ENCODE measurements around the gene OLFM3.

Gene OLFM3

DNA sequence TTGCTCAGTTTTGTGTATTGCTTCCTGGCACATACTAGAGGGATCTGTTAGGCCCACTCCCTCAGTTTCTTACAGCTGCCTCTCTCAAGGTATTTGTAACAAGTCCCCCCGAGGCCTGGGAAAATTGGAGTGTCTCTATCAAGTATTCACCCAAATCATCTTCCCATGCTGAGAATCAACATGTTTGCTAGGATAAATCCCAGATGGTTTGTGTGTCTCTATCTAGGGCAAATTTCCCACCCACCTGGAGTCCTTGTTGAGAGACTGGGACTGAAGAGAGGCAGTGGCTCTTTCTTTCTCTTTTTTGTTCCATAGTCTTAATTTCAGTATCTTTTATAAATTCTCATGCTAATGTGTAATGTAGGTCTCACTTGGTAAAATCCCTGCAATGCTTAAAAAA, 58.0 kb downstream of the OLFM3 start:
- H3K27ac ChIP-seq (ENCODE audit: low read depth, low read length): no peak overlapping the region
- no peak overlapping the region for H3K9ac ChIP-seq (ENCODE audit: low read length)
- H3K36me3 ChIP-seq (ENCODE audit: control insufficient read depth, insufficient read depth, low read length): no peaks in the 10 kb centered on the region
- no peaks in the 10 kb centered on the region for H3K4me1 ChIP-seq (ENCODE audit: control insufficient read depth, insufficient read depth, low read length)
- H3K27me3 ChIP-seq (ENCODE audit: control insufficient read depth, insufficient read depth, low read length): no peaks in the 10 kb centered on the region
- no peak overlapping the region for H3K4me3 ChIP-seq (ENCODE audit: low read length)

DNA sequence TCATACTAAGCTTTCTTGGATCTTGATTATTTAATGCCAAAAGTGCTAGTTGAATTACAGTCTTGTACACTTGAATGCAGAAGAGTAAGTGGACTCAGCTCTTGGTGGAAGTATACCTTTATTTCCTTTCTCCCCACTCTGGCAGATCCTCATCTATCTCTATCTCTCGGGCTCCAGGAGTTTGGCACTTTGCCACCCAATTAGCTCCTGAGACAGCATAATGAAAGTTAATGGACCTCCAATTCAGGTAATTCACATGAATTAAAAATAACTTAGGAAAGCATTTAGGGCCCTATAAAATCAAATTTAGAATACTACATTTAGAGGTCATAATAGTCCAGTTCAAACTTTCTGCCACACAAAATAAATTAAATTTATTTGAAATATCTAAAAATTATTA, 67.4 kb downstream of the OLFM3 start:
- H3K27ac ChIP-seq (ENCODE audit: low read depth, low read length): no peak overlapping the region
- H3K27me3 ChIP-seq (ENCODE audit: control insufficient read depth, insufficient read depth, low read length): no peaks in the 10 kb centered on the region
- H3K36me3 ChIP-seq (ENCODE audit: control insufficient read depth, insufficient read depth, low read length): no peaks in the 10 kb centered on the region
- no peak overlapping the region for H3K9ac ChIP-seq (ENCODE audit: low read length)
- H3K4me3 ChIP-seq (ENCODE audit: low read length): no peak overlapping the region
- H3K4me1 ChIP-seq (ENCODE audit: control insufficient read depth, insufficient read depth, low read length): no peaks in the 10 kb centered on the region

DNA sequence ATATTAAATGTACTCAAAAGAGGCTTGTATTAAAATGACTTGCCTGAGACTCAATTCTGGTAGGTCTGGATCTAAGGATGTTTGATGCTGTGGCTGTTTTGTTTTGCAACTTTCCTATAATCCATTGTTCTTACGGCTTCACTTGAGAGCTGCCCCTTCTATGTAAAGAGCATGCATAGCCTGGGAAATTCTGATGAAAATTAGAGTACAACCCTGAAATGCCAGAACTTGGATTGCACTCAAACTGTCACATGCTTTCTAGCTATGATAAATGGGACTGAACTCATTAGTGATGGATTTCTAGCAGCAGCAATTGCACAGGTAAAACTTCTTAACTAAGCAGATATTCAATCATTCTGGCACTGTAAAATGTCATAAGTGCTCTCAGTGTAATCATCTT, 67.9 kb downstream of the OLFM3 start:
- Histone ChIP-seq H3K36me3 (ENCODE audit: control insufficient read depth, insufficient read depth, low read length) (no peaks in the 10 kb centered on the region), H3K9ac (ENCODE audit: low read length) (no peak overlapping the region), H3K4me3 (ENCODE audit: low read length) (no peak overlapping the region), H3K27ac (ENCODE audit: low read depth, low read length) (no peak overlapping the region), H3K4me1 (ENCODE audit: control insufficient read depth, insufficient read depth, low read length) (no peaks in the 10 kb centered on the region), H3K27me3 (ENCODE audit: control insufficient read depth, insufficient read depth, low read length) (no peaks in the 10 kb centered on the region)

DNA sequence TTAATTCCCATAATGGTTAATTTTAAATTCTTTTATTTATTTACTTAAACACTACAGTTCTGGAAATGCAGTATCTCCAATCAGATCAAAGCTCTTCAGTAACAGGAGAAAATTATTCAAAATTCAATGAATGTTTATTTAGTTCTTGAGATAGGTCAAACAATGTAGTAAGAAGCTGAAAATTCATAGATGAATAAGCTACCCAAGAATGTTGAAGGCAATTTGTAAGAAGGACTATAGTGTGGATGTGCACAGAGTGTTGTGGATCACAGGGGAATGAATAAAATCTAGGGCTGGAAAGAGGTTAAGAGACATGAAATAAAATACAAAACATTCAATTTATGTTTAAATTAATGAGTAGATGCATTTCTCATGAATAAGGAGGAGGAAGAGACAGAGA, 72.0 kb downstream of the OLFM3 start:
- Histone ChIP-seq H3K27me3 (ENCODE audit: control insufficient read depth, insufficient read depth, low read length) (no peaks in the 10 kb centered on the region), H3K36me3 (ENCODE audit: control insufficient read depth, insufficient read depth, low read length) (no peaks in the 10 kb centered on the region), H3K9ac (ENCODE audit: low read length) (no peak overlapping the region), H3K4me1 (ENCODE audit: control insufficient read depth, insufficient read depth, low read length) (no peaks in the 10 kb centered on the region), H3K27ac (ENCODE audit: low read depth, low read length) (no peak overlapping the region), H3K4me3 (ENCODE audit: low read length) (no peak overlapping the region)

DNA sequence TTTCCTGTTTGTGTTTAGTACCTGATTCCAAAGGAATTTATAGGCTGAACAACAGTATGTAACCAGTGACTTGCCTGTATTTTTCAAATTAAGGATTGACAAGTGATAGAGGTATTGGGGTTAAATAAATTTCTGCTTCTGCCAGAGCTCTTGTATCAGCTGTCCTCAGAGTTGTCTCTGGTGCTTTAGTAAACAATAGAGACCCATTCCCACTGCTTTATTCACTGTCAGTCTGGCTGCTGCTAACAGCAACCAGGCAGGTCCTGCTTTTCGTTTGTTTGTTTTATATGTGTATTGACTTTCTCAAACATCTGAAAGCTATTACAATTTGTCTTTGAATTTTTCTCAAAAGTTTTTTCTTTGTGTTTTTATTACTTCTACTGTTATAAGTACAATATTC, 76.1 kb downstream of the OLFM3 start:
- no peak overlapping the region for H3K27ac ChIP-seq (ENCODE audit: low read depth, low read length)
- H3K9ac ChIP-seq (ENCODE audit: low read length): no peak overlapping the region
- no peaks in the 10 kb centered on the region for H3K27me3 ChIP-seq (ENCODE audit: control insufficient read depth, insufficient read depth, low read length)
- no peaks in the 10 kb centered on the region for H3K36me3 ChIP-seq (ENCODE audit: control insufficient read depth, insufficient read depth, low read length)
- no peaks in the 10 kb centered on the region for H3K4me1 ChIP-seq (ENCODE audit: control insufficient read depth, insufficient read depth, low read length)
- H3K4me3 ChIP-seq (ENCODE audit: low read length): no peak overlapping the region

DNA sequence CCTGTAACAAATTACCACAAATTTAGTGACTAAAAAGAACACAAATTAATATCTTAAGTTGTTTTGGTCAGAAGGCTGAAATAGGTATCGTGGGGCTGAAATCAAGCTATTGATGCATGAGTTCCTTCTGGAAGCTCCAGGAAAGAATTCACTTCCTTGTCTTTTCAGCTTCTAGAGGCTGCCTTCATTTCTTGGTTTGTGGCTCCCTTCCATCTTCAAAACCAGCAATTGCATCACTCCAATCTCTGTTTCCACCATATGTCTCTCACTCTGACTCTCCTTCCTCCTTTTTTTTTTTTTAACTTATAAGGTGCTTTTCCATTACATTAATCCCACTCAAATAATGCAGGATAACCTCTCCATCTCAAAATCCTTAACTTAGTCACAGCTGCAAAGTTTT, 78.4 kb downstream of the OLFM3 start:
- Histone ChIP-seq H3K4me1 (ENCODE audit: control insufficient read depth, insufficient read depth, low read length) (no peaks in the 10 kb centered on the region), H3K27ac (ENCODE audit: low read depth, low read length) (no peak overlapping the region), H3K36me3 (ENCODE audit: control insufficient read depth, insufficient read depth, low read length) (no peaks in the 10 kb centered on the region), H3K4me3 (ENCODE audit: low read length) (no peak overlapping the region), H3K9ac (ENCODE audit: low read length) (no peak overlapping the region), H3K27me3 (ENCODE audit: control insufficient read depth, insufficient read depth, low read length) (no peaks in the 10 kb centered on the region)

DNA sequence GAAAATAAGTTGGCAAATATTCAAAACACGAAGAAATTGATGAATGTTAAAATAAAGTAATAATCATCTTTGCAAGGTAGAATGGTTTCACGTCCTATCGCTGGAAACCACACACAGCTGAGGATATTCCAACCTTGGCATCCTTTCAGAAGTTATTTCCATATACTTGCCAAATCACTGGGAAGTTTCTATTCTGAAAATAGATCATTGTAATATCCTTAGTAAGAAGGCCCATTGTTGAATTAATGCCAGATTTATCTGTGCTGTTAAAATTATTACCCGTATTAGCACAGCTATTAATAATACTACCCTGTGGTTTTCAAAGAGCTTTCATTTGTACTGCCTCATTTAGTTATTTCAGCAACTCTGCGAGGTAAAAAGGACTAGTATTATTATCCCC, 81.1 kb downstream of the OLFM3 start:
- H3K36me3 ChIP-seq (ENCODE audit: control insufficient read depth, insufficient read depth, low read length): no peaks in the 10 kb centered on the region
- no peak overlapping the region for H3K27ac ChIP-seq (ENCODE audit: low read depth, low read length)
- no peaks in the 10 kb centered on the region for H3K27me3 ChIP-seq (ENCODE audit: control insufficient read depth, insufficient read depth, low read length)

DNA sequence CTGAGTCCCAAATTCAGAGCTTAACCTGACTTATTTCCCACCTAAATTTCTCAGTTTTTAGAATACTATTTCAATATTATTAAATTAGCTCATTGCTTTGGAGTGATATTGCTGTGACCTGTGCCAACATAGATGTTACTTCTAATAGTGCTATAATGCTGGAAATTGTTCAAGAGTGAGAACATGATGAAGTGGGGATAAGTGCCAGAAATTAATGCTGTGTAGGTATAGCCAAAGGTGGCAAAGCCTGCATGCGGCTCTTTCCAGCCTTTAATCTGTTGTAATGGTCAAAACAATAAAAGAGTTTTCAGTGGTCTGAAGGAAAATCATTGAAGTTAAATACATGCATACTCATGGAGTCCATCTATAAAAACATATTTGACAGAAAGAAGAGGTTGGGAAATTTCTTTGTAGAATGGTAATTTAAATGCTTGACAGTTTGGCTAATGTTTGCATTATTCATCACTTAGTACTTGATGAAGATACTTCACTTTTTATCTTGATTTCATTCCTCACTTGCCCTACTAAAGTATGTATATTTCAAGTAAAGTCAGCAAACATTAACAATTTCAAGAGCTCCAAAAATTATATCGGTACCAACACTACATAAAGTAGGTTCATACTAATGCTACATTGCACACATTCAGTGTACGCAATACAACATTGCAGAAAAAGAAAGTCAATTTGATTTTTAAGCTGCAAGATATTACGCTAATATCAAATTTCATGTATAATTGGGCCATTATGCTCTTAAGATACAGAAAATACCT, 82.1 kb downstream of the OLFM3 start:
- no peak overlapping the region for H3K27ac ChIP-seq (ENCODE audit: low read depth, low read length)
- H3K36me3 ChIP-seq (ENCODE audit: control insufficient read depth, insufficient read depth, low read length): no peaks in the 10 kb centered on the region
- H3K9ac ChIP-seq (ENCODE audit: low read length): no peak overlapping the region
- no peaks in the 10 kb centered on the region for H3K4me1 ChIP-seq (ENCODE audit: control insufficient read depth, insufficient read depth, low read length)
- H3K27me3 ChIP-seq (ENCODE audit: control insufficient read depth, insufficient read depth, low read length): no peaks in the 10 kb centered on the region
- H3K4me3 ChIP-seq (ENCODE audit: low read length): no peak overlapping the region

More for the DNA sequence above, 81.1 kb downstream of the OLFM3 start:
- no peaks in the 10 kb centered on the region for H3K4me1 ChIP-seq (ENCODE audit: control insufficient read depth, insufficient read depth, low read length)
- H3K9ac ChIP-seq (ENCODE audit: low read length): no peak overlapping the region
- H3K4me3 ChIP-seq (ENCODE audit: low read length): no peak overlapping the region

DNA sequence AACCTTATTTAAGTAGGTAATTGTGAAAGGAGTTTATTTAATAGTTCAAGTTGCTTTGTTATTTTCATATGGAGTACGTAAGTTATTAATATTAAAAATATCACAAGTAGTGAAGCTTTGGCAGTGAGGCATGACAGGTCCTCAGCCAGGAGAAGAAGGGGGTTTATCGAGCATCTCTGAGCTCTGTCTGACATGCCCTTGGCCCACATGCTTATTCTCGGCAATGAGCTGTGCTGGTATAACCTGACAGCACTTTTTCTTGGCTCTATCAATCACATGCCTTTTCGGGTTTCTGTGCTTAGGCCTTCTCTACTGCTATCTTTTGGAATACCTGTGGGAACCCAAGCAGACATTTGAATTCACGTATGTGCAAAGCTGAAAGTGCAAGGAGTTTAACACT, 84.8 kb downstream of the OLFM3 start:
- no peaks in the 10 kb centered on the region for H3K4me1 ChIP-seq (ENCODE audit: control insufficient read depth, insufficient read depth, low read length)
- H3K36me3 ChIP-seq (ENCODE audit: control insufficient read depth, insufficient read depth, low read length): no peaks in the 10 kb centered on the region
- no peak overlapping the region for H3K4me3 ChIP-seq (ENCODE audit: low read length)
- no peak overlapping the region for H3K9ac ChIP-seq (ENCODE audit: low read length)
- H3K27me3 ChIP-seq (ENCODE audit: control insufficient read depth, insufficient read depth, low read length): no peaks in the 10 kb centered on the region
- H3K27ac ChIP-seq (ENCODE audit: low read depth, low read length): no peak overlapping the region

DNA sequence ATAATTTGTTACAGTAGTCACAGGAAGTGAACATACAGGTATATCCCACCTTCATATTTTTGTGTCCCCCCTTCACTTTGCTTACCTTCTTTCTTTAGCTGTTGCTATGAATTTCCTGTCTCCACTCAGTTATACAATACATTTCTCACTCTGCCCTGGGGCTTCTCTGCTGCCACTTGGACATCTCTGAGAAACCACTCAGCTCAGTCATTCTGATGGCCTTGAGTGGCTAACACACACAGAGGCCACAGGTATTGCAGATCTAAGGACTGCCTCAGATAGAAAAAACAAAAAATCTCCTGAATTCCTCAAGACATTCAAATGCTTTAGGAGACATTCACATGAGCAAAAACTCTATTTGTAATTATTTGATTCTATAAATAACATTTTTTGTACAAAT, 87.7 kb downstream of the OLFM3 start:
- Histone ChIP-seq H3K4me3 (ENCODE audit: low read length) (no peak overlapping the region), H3K36me3 (ENCODE audit: control insufficient read depth, insufficient read depth, low read length) (no peaks in the 10 kb centered on the region), H3K9ac (ENCODE audit: low read length) (no peak overlapping the region), H3K4me1 (ENCODE audit: control insufficient read depth, insufficient read depth, low read length) (no peaks in the 10 kb centered on the region), H3K27ac (ENCODE audit: low read depth, low read length) (no peak overlapping the region), H3K27me3 (ENCODE audit: control insufficient read depth, insufficient read depth, low read length) (no peaks in the 10 kb centered on the region)

DNA sequence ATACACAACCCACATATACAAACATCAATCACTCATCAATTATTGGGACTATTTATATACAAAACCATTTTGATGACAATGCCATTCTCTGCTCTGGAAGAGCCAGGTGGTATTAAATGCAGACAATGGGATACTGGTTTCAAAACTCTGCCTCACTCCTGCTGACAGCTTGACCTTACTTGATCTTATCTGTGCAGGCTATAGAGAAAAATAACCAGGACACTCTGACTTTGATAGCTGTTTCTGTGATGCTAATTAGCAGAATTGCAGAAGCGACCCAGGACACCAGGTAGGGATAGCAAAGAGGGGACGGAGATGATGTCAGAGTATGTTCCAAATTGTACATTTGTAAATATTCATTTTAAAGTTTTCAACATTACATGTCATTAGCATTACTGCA, 89.5 kb downstream of the OLFM3 start:
- no peak overlapping the region for H3K4me3 ChIP-seq (ENCODE audit: low read length)
- H3K27me3 ChIP-seq (ENCODE audit: control insufficient read depth, insufficient read depth, low read length): no peaks in the 10 kb centered on the region
- no peaks in the 10 kb centered on the region for H3K36me3 ChIP-seq (ENCODE audit: control insufficient read depth, insufficient read depth, low read length)
- H3K4me1 ChIP-seq (ENCODE audit: control insufficient read depth, insufficient read depth, low read length): no peaks in the 10 kb centered on the region
- H3K27ac ChIP-seq (ENCODE audit: low read depth, low read length): no peak overlapping the region
- no peak overlapping the region for H3K9ac ChIP-seq (ENCODE audit: low read length)

DNA sequence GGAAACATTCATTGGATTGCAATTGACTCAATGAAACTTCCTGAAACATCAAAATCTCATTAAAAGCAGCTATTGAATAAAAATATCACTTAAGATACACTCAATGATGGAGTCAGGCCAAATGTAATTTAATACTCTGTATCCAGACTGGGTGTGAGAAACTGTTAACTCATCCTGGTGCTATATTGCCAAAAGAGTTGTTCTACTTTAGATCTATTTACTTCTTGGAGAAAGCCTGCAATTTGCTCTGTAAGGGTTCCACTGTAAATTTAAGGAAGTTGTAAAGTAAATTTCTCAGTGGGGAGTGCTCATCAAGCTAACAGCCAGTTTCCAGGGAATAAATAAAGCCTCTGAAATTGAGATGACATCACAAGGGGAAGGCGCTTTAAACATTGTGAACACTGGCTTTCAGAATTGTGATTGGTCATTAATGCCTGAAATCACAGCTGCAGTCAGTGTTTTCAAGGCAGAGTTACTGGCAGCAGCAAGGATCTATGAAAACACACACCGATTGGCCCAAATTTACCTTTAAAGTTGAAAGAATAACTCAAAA, 91.4 kb downstream of the OLFM3 start:
- Histone ChIP-seq H3K36me3 (ENCODE audit: control insufficient read depth, insufficient read depth, low read length) (no peaks in the 10 kb centered on the region), H3K27me3 (ENCODE audit: control insufficient read depth, insufficient read depth, low read length) (no peaks in the 10 kb centered on the region), H3K9ac (ENCODE audit: low read length) (no peak overlapping the region), H3K4me1 (ENCODE audit: control insufficient read depth, insufficient read depth, low read length) (no peaks in the 10 kb centered on the region), H3K27ac (ENCODE audit: low read depth, low read length) (no peak overlapping the region), H3K4me3 (ENCODE audit: low read length) (no peak overlapping the region)

DNA sequence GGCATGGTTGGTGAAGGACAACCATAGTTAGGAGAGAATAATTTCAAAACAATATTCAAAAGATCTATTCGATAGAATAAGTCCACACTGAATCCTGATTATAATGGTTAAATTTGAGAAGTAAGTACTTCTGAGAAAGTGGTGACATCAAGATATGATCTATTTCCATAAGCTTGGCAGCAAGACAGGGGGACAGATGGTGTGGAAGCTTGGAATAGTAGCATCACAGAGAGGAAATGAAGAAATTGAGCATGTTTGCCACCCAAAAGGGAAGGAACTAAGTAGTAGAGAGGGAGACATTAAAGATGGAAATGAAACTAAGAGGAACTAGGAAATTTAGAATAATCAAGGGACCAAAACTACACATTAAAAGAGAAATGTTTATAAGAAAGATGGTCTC, 94.5 kb downstream of the OLFM3 start:
- no peak overlapping the region for H3K9ac ChIP-seq (ENCODE audit: low read length)
- H3K27me3 ChIP-seq (ENCODE audit: control insufficient read depth, insufficient read depth, low read length): no peaks in the 10 kb centered on the region
- no peaks in the 10 kb centered on the region for H3K4me1 ChIP-seq (ENCODE audit: control insufficient read depth, insufficient read depth, low read length)
- no peak overlapping the region for H3K27ac ChIP-seq (ENCODE audit: low read depth, low read length)
- no peak overlapping the region for H3K4me3 ChIP-seq (ENCODE audit: low read length)
- H3K36me3 ChIP-seq (ENCODE audit: control insufficient read depth, insufficient read depth, low read length): no peaks in the 10 kb centered on the region
